Gastrocnemius medialis (tissue), 4 donors: Measurements from ENCODE around the gene DCP1A. TPM values are rescaled to one million over a fixed set of nuclear protein-coding genes. Genes with fewer than 3 reads are reported as not detected.

Experiments used
- ATAC-seq, 2 donors: fragments of 150-250 bp; one replicate each; pipeline ENCODE4 v1.9.1; 2016
- DNase-seq, 2 donors: peaks; one replicate each; pipeline ENCODE4 v3.0.0-alpha.2; 2019
- H3K27ac ChIP-seq, 4 donors: fragments of 200-600 bp; sonication (generic); 1 replicate in 1 of 4; 2 replicates in 3 of 4; pipeline ENCODE4 v1.5.1; 2016 to 2018; ENCODE audit warnings: mild to moderate bottlenecking in 2 of 4, moderate library complexity in 1 of 4
- H3K27me3 ChIP-seq, 3 donors: fragments of 200-600 bp; sonication (generic) in 2 of 3; 1 replicate in 1 of 3; 2 replicates in 2 of 3; pipeline versions ENCODE4 v1.5.1 to v1.6.0; 2016 to 2019; ENCODE audit warnings: mild to moderate bottlenecking in 1 of 3, moderate library complexity in 1 of 3
- H3K36me3 ChIP-seq, 2 donors: fragments of 200-600 bp; sonication (generic) in 1 of 2; one replicate each; pipeline ENCODE4 v1.5.1; 2017 to 2018
- H3K4me1 ChIP-seq, 2 donors: fragments of 200-600 bp; sonication (generic) in 1 of 2; one replicate each; pipeline ENCODE4 v1.5.1; 2016 to 2017; ENCODE audit warnings: mild to moderate bottlenecking in 2 of 2
- H3K4me3 ChIP-seq, 4 donors: fragments of 200-600 bp; sonication (generic) in 3 of 4; 1 replicate in 1 of 4; 2 replicates in 3 of 4; pipeline ENCODE4 v1.5.1; 2016 to 2019; ENCODE audit warnings: mild to moderate bottlenecking in 2 of 4
- H3K9me3 ChIP-seq, 3 donors: fragments of 200-600 bp; sonication (generic) in 2 of 3; 1 replicate in 1 of 3; 2 replicates in 2 of 3; pipeline ENCODE4 v1.5.1; 2016 to 2019
- CTCF ChIP-seq, 5 experiments: fragments of 450-650 bp in 3 of 5; fragments of 200-600 bp in 2 of 5; sonication (generic) in 2 of 5; IDR thresholded peaks in 4 of 5; conservative IDR thresholded peaks in 1 of 5; 1 replicate in 4 of 5; 2 replicates in 1 of 5; pipeline ENCODE4 v1.5.1; 2016 to 2019; ENCODE audit warnings: antibody characterized with exemption in 5 of 5, mild to moderate bottlenecking in 3 of 5, moderate library complexity in 3 of 5
- POLR2A ChIP-seq, 2 donors: fragments of 450-650 bp; IDR thresholded peaks; one replicate each; pipeline ENCODE4 v1.6.1; 2017; ENCODE audit warnings: antibody characterized with exemption in 2 of 2, mild to moderate bottlenecking in 2 of 2, moderate library complexity in 2 of 2
- in situ Hi-C, 4 donors: fragments of 200-750 bp; cut with MboI; loops; one replicate each; pipeline versions ENCODE4 v1.15.0 to v1.8.0; 2017; ENCODE audit warnings: low sequenced_read_pairs in 4 of 4
- intact Hi-C: fragments of 100-400 bp; cut with DNase I; formaldehyde crosslinking; loops from one replicate; pipeline ENCODE4 v1.15.1; 2023; ENCODE audit warnings: low total_unique reads
- total RNA-seq, 4 donors: library from RNA; depleted of rRNA; stranded (reverse); fragments of >200 nt; gene quantifications; one replicate each; pipeline versions ENCODE4 v1.1.0 to v1.2.3, GENCODE V29; 2016

DCP1A gene
- total RNA-seq, 4 donors from 2014 or later = 10.9 to 18.4 (median 15.2) TPM

GRCh38 chr3:53239800-53240199, 107.5 kb downstream of the DCP1A start:
- Histone ChIP-seq H3K27ac (no peak overlapping the region), H3K27me3 (no peaks in the 10 kb centered on the region), H3K36me3 (peaks cover 0 to 47% of the 10 kb centered on the region in 2 donors), H3K9me3 (no peaks in the 10 kb centered on the region), H3K4me3 (no peak overlapping the region), H3K4me1 (peaks cover 43 to 53% of the 10 kb centered on the region in 2 donors)
- no peak for DNase-seq
- in situ Hi-C loops (no loop called here), intact Hi-C loops (no loop called here)
- no peak for TF ChIP-seq POLR2A (IDR thresholded peaks at IDR 0.05)
- TF ChIP-seq CTCF (IDR thresholded peaks at IDR 0.05 in 4 of 5, conservative IDR thresholded peaks at IDR 0.05 in 1 of 5) = no peak
- ATAC-seq = no peak

GRCh38 chr3:53238886-53239285, 108.5 kb downstream of the DCP1A start:
- Histone ChIP-seq H3K4me3 (no peak overlapping the region), H3K27me3 (no peaks in the 10 kb centered on the region), H3K36me3 (peaks cover 0 to 56% of the 10 kb centered on the region in 2 donors), H3K4me1 (peaks cover 38 to 47% of the 10 kb centered on the region in 2 donors), H3K27ac (no peak overlapping the region), H3K9me3 (no peaks in the 10 kb centered on the region)
- no peak for TF ChIP-seq POLR2A (IDR thresholded peaks at IDR 0.05)
- TF ChIP-seq CTCF (IDR thresholded peaks at IDR 0.05 in 4 of 5, conservative IDR thresholded peaks at IDR 0.05 in 1 of 5) = no peak
- ATAC-seq (no peak), DNase-seq (no peak)
- intact Hi-C loops (no loop called here), in situ Hi-C loops (no loop called here)

- TF ChIP-seq POLR2A (IDR thresholded peaks at IDR 0.05) (no peak), CTCF (IDR thresholded peaks at IDR 0.05 in 4 of 5, conservative IDR thresholded peaks at IDR 0.05 in 1 of 5) (no peak)
- in situ Hi-C loops (no loop called here), intact Hi-C loops (no loop called here)
- no peaks in the 10 kb centered on the region for H3K9me3 ChIP-seq
- H3K36me3 ChIP-seq = peaks cover 0 to 62% of the 10 kb centered on the region in 2 donors
- peaks cover 32 to 40% of the 10 kb centered on the region in 2 donors for H3K4me1 ChIP-seq
- DNase-seq (no peak), ATAC-seq (no peak)
- no peak overlapping the region for H3K4me3 ChIP-seq
- no peaks in the 10 kb centered on the region for H3K27me3 ChIP-seq
- H3K27ac ChIP-seq = no peak overlapping the region
Observed at GRCh38 chr3:53238051-53238850, 109.1 kb downstream of the DCP1A start.

GRCh38 chr3:53236112-53236841, 111.1 kb downstream of the DCP1A start:
- TF ChIP-seq POLR2A (IDR thresholded peaks at IDR 0.05) = no peak
- TF ChIP-seq CTCF (IDR thresholded peaks at IDR 0.05 in 4 of 5, conservative IDR thresholded peaks at IDR 0.05 in 1 of 5) = no peak
- Histone ChIP-seq H3K4me1 (peaks cover 12 to 21% of the 10 kb centered on the region in 2 donors), H3K4me3 (no peak overlapping the region), H3K27me3 (no peaks in the 10 kb centered on the region), H3K9me3 (no peaks in the 10 kb centered on the region), H3K36me3 (peaks cover 0 to 82% of the 10 kb centered on the region in 2 donors), H3K27ac (peak overlapping the region; percentile 6 to 43 (median 34))
- peak; percentile 35 to 65 for DNase-seq
- in situ Hi-C loops = no loop called here
- intact Hi-C loops = no loop called here
- peak; percentile 80 to 81 for ATAC-seq
